OCI-LY3 (cell line): Measurements from ENCODE around the gene DEPDC5.

Source experiments
- EZH2phosphoT487 ChIP-seq: fragments of 200-600 bp; shearing (Covaris generic); IDR thresholded peaks from 2 replicates; pipeline ENCODE4 v1.6.1; 2018; ENCODE audit warnings: antibody characterized with exemption, mixed run types, low read depth
- TF ChIP-seq, protein P1 (sequence below): fragments of 200-600, 300-600 bp; sonication (generic); IDR thresholded peaks from 2 replicates; pipeline ENCODE4 v1.5.1; 2014; ENCODE audit warnings: antibody characterized with exemption, low read length, low read depth

DNA sequence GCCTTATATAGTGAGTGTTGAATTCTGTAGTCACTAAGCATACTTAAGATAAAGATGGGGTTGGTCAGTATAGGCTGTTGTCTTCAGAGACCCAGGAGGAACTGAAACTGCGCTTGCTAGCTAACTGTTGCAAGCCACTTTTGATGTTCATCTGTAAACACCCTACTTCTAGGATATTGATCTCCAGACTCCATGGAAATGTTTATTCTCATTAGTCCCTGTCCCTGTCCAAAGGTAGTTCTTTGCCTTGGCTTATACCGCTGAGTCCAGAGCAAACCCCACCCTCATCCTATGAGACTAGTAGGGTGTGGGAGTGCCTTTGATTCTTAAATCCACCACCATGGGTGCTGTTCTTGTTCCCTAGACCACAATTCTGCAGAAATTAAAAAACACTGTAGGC is 36.4 kb downstream of the DEPDC5 start:
- TF ChIP-seq, protein P1, sequence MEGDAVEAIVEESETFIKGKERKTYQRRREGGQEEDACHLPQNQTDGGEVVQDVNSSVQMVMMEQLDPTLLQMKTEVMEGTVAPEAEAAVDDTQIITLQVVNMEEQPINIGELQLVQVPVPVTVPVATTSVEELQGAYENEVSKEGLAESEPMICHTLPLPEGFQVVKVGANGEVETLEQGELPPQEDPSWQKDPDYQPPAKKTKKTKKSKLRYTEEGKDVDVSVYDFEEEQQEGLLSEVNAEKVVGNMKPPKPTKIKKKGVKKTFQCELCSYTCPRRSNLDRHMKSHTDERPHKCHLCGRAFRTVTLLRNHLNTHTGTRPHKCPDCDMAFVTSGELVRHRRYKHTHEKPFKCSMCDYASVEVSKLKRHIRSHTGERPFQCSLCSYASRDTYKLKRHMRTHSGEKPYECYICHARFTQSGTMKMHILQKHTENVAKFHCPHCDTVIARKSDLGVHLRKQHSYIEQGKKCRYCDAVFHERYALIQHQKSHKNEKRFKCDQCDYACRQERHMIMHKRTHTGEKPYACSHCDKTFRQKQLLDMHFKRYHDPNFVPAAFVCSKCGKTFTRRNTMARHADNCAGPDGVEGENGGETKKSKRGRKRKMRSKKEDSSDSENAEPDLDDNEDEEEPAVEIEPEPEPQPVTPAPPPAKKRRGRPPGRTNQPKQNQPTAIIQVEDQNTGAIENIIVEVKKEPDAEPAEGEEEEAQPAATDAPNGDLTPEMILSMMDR: no peak
- TF ChIP-seq EZH2phosphoT487: no peak
